Measurements from ENCODE around the gene SEMA4C.

SEMA4C gene

GRCh38 chr2:96843538-96844268, 26.2 kb downstream of the SEMA4C start, which contains the start of gene ANKRD23:
Gene ANKRD23, minus strand, starts transcription at chr2:96844021. Its CDS starts 29 bp downstream, at chr2:96843992.
- DNase-seq: no peak

- no peak for DNase-seq
These were observed 27.3 kb downstream of the SEMA4C start for GRCh38 chr2:96842600-96842999.

GRCh38 chr2:96841701-96842495, 28.0 kb downstream of the SEMA4C start:
- no peak for DNase-seq

- DNase-seq: no peak
These were observed 29.7 kb downstream of the SEMA4C start for GRCh38 chr2:96839875-96840850.

- DNase-seq: no peak
These were observed 30.5 kb downstream of the SEMA4C start for GRCh38 chr2:96839293-96839874.

- DNase-seq: no peak
These were observed 31.3 kb downstream of the SEMA4C start for GRCh38 chr2:96838345-96839292.

- DNase-seq: no peak
These were observed 32.3 kb downstream of the SEMA4C start for GRCh38 chr2:96837575-96837974.

- no peak for DNase-seq
These were observed 34.0 kb downstream of the SEMA4C start for GRCh38 chr2:96835830-96836229.

- no peak for DNase-seq
These were observed 36.9 kb downstream of the SEMA4C start for GRCh38 chr2:96832754-96833507.

- no peak for DNase-seq
These were observed 37.5 kb downstream of the SEMA4C start for GRCh38 chr2:96832408-96832753.

- DNase-seq: peak in 2 of 51 donors; percentile 19 to 21
These were observed 38.2 kb downstream of the SEMA4C start for GRCh38 chr2:96831679-96832078.

- no peak for DNase-seq
These were observed 39.8 kb downstream of the SEMA4C start for GRCh38 chr2:96830044-96830562.

- DNase-seq: no peak
These were observed 41.0 kb downstream of the SEMA4C start for GRCh38 chr2:96828874-96829273.

- no peak for DNase-seq
These were observed 41.4 kb downstream of the SEMA4C start for GRCh38 chr2:96828436-96828835.

- DNase-seq: no peak
These were observed 43.2 kb downstream of the SEMA4C start for GRCh38 chr2:96826546-96827278.

- DNase-seq: no peak
These were observed 44.8 kb downstream of the SEMA4C start for GRCh38 chr2:96825057-96825456.

- DNase-seq: no peak
These were observed 45.6 kb downstream of the SEMA4C start for GRCh38 chr2:96824079-96824870.
